Fibroblast of lung (primary cell): ENCODE data around the gene KIF2A.

Experiments
- CTCF ChIP-seq, 2 donors: IDR thresholded peaks in 1 of 2; conservative IDR thresholded peaks in 1 of 2; 1 replicate in 1 of 2; 2 replicates in 1 of 2; pipeline ENCODE4 v1.5.1; 2011 to 2012; ENCODE audit warnings: low read length in 2 of 2, control low read depth in 1 of 2, inconsistent platforms in 1 of 2, low read depth in 1 of 2, mild to moderate bottlenecking in 1 of 2
- EZH2 ChIP-seq: IDR thresholded peaks from 2 replicates; pipeline ENCODE4 v1.5.1; 2012; ENCODE audit warnings: low read length, control low read depth, mild to moderate bottlenecking; ENCODE audit errors: missing control alignments

- TF ChIP-seq CTCF (conservative IDR thresholded peaks at IDR 0.05 in 1 of 2, IDR thresholded peaks at IDR 0.05 in 1 of 2; ENCODE audit: low read depth in 1 of 2, low read length in 2 of 2) (no peak), EZH2 (no peak)
These were observed 70.1 kb downstream of the KIF2A start for GRCh38 chr5:62376064-62376463.
